8988T (cell line): ENCODE results near the gene SLC38A10.

ENCODE experiments used
- DNase-seq: peaks from one replicate; pipeline ENCODE4 v3.0.0; 2011

Gene SLC38A10

DNA sequence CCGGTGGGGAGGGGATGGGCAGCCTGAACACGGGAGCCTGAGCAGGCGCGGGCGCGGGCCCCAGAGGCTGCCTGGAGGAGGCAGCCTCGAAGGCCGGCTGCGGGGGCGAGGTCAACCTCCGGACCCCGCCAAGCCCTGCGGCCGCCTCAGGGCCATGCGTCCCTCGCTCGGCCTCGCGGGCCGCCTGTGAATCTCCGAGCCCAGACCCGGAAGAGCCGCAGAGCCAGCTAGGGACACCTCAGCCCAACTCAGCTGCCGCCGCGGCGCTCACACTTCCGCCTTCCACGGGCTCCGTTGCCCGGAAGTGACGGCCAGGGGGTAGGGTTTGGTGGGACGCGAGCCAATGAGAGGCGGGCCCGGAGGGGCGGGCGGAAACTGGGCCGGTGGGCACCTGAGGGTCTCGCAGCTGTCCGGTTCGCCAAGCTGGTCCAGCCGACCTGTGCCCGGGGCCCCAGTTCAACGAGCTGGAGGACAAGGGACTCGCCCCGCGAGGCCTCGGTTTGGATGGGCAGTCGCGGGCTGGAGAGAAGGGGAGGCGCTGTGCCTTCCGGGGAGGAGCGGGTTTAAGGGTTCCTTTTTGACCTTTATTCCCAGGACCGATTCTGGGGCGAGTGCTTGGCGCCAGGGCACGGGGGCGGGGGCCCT is at the start of gene SLC38A10:
Gene SLC38A10 (minus strand): TSS at position 277 of the 645 bp plus-strand sequence. CDS start 386 bp downstream, outside the sequence.
- peak; percentile 93 for DNase-seq

DNA sequence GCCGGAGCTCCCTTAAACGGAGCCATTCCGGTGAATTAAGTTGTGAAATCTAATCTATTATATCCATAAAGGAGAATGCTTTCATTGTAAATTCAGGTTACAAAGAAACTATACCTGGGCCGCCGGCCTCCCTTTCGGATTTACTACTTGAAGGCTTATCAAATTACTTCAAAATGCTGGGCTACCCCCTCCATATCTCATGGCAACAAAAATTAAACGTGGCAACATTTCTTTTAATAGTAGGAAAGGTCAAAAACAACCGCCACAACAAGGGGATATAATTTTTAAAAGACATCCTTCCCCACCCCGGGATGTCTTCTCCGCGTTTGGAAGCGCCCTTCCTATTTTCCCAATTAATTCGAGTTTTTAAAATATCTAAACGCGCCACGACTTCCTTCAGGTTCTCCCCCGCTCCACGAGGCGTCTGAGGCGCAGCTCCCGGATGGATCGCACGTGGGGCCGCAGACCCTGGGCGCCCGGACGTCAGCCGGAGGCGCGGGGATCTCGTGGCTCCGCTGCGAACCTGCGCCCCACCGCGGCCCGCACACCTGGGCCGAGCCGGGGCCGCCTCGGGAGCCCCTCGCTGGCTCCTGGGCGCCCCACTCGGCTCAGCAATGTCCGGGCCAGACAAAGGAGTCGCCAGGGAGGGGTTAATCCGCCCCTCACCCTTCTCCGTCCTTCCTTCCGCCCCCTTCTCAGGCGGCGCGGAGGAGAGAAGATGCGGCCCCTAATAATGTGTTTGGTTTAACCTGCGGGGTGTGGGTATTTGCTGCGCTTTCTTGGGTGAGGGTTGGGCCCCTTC is 47.4 kb upstream of the SLC38A10 start:
- DNase-seq = no peak

DNA sequence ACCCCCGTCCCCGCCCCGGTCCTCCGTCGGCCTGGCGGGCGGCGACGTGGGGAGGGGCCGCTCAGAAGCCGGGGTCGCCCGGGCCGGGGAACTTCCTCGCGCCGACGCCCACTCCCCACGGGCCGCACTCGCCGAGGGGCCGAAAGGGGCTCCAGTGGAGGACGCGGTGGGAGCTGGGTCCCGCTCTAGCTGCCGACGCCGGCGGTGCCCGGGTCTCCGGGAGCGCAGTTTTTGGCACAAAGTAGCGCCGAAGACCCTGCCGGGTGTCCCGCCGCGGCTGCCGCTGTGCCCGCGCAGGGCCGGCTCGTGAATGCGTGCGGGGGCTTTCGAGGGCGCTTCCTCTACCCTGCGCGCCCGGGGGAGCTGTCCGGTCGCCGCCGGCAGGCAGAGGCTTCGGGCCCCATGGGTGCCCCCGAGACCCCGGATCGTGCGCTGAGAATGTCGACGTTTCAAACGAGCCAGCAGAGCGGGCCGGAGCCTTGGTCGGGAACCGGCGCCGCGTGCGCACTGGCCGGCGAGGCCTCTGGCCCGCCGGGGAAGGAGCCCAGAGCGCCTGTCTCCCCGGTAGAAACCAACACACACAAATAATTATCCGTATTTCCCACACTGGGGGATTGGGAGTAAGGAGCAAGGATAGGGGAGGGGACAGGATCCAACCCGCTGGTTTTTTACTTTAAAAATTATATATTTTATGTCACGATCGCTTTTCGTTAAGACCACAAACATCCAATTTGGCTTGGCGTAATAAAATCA is 46.6 kb upstream of the SLC38A10 start:
- DNase-seq = no peak

DNA sequence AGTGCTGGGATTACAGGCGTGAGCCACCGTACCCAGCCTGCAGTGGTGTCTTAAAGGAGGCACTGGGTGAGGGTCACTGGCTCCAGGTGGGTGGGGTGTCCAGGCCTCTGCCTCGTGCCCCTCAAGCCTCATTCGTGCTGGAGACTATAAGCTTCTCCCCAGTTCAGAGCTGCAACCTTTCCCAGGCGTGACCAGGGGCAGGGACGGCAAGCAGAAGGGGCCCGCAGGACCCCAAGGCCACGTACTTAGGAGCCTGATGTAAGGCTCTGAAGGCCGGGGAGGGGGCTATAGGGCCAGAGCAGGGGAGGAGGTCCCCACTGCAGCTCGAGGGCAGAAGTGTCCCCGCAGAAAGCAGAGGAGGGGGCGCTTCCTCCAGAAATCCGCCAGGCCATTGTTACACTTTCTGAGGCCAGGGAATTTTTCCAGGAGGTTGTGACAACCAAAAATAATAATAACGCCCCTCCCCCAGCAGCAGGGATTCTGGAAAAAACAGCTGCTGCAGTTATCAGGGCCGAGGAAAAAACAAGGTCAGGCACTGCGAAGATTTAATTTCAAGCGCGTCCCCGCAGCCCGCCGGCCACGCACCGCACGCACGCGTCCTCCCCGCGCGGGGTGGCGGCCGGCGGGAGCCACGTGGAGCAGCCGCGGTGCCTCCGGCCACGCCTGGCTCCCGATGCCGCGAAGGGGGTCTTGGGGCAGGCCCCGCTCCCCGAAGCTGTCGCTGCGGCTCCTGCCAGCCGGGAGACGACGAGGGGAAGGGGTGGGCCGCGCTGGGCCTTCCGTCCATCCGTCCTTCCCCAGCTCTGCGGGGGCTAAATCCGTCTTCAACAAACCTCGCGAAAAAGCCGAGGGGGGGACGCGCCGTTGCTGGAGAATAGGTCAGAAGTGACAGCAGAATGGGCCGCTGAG is 45.8 kb upstream of the SLC38A10 start:
- peak; percentile 43 for DNase-seq

DNA sequence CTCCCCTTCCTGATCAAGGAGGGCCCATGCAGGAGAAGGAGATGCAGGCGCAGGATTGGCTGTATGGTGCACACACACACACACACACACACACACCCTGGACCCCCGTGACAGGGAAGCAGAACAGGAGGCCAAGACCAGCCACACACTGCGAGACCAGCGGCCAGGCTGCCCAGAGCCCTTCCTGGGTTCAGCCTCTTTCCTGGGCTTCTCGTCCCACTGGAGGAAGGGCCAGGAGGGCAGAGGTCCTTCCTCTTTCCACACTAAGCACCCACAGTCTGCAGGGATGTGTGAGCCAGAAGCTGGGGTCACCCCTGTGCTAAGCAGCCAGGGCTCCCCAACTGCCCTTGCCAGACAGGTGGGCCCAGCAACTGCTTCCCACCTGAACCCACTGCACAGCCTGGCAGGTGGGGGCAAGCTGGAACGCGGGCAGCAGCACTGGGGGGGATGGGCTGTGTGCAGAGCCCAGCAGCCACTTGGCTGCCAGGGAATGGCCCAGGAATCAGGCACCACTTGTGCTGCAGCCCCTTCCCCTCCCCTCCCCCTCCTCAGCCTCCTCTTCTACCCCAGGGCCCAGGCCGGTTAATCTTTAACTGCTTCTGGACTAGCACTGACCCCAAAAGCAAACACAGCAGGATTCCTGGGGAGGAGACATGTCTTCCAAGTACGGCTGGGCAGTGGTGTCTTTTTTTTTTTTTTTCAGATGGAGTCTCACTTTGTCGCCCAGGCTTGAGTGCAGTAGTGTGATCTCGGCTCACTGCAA is 44.6 kb upstream of the SLC38A10 start:
- no peak for DNase-seq

DNA sequence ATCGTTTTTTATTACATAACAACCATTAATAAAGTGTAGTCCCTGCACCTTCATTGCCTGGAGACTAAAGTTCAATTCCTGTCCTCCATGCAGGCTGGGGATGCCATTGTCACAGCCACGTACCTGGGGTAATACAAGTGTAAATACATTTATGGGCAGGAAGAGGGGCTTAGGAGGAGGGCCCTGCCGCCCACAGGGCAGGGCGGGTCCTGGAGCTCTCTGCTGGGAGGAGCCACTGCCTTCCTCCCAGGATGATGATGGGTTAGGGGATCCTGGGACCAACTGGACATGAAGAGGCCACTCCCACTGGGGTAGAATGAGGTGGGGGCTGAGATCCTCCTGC is 44.1 kb upstream of the SLC38A10 start:
- DNase-seq = no peak

DNA sequence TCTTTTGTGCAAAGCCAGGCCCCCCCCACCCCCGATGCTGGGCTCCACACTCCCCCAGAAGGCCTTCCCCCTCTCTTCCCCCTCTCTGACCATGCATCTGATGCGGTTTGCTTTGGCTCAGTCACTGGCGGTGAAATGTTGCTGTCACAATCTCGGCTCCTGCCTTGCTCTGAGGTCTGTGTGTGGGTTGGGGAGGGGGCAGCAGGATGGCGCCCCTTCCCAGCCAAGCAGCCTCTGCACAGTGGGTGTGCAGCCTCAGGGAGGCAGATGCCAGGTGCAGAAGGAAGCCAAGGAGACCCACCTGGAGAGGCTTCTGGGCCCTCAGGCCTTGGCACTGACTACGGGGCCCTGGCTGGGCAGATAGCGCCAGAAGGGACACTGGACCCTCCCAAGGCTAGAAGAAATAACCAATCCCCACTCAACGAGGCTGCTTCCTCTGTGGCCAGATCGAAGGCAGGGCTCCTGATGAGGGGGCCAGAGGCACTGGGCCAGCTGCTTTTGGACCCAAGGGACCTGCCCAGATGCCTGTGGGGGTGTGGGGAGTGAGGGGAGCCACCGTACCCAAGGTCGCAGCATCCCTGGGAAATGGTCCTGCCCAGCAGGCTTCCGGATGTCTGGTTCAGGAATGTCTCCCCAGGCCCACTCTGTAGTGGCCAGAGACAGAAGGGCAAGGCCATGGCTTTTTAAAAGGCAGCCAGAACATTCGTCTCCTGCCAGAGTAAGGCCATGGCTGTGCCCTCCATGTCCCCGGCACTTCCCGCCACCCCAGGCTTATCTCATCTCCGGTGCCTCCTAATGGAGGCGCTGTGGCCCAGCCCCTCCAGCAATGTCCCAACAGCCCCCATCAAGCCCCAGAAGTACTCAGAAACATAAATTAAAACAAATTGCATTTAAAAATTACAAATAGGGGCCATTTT is 43.4 kb upstream of the SLC38A10 start:
- DNase-seq = no peak

DNA sequence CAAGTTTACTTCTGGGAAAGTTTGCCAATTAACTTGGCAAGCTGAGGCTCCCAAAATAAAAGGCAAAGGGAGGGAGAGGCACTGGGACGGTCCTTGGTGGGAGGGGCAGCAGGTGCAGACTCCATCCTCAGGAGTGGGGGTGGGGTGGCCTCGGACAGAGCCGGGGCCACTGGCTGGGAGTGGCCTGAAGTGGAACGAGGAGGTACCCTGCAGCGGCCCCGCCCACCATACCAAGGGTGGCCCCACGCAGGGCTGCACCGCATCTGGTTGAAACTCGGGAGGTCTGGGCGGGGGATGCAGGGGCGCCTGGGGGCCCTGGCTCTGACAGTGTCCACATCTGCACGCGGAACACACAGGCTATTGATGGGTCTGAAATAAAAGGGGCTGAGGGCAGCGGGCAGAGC is 42.4 kb upstream of the SLC38A10 start:
- DNase-seq = no peak

DNA sequence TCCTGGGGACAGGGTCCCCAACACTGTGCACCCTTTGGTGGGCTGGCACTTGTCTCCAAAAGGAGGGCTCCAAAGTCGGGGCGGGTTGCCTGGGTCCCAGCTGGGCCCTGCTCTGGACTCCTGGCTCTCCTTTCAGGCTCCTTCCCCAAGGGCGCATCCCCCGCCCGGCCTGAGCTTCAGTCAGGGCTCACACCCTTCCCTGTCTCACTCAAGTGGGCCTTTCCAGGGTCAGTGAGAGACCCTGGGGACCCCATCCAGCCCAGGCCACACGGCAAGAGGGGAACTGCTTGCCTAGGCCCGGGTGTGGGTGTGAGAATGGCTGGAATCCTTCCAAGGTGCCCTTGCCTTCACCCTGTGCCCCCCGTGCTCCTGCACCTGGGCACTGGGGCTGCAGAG is 41.8 kb upstream of the SLC38A10 start:
- DNase-seq = no peak

DNA sequence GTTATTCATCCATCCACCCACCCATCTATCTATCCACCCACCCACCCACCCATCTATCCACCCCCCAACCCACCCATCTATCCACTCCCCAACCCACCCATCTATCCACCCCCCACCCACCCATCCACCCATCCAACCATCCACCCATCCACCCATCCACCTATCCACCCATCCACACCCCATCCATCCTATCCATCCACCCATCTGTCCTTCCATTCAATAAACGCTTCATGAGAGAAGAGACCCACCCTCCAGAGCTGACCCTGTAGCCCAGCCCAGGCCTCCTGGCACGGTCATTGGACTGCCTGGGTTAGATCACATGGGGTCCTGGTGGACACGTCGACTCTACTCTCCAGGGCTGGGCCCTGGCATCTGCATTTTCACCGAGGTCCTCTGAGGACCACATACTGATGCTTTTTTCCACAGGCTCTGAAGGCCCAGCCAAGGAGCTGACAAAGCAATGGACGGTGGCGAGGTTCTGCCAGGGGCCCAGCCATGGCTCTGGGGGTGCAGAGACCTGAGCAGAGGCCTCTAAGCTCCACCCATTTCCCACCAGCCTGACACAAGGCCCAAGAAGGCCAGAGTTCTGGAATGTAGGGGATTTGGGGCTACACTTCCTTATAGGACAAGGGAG is 41.3 kb upstream of the SLC38A10 start:
- no peak for DNase-seq

DNA sequence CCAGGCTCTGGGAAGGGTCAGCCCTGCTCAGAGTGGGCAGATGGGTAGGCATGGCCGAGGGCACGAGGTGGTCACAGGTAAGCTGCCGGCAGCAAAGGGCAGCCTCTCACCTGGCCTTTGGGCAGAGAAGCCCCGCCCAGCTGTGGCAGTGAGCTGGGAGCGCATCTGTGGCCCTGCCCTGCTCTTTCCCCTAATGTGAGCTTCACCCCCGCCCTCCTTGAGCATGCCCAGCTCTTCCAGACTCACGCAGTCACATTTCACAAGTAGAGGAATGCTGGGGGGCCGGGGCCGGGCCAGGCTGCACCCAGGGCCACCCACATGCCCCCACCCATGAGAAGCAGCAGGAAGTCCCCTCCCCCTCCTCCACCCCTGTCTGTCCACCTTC is 40.7 kb upstream of the SLC38A10 start:
- DNase-seq = no peak

DNA sequence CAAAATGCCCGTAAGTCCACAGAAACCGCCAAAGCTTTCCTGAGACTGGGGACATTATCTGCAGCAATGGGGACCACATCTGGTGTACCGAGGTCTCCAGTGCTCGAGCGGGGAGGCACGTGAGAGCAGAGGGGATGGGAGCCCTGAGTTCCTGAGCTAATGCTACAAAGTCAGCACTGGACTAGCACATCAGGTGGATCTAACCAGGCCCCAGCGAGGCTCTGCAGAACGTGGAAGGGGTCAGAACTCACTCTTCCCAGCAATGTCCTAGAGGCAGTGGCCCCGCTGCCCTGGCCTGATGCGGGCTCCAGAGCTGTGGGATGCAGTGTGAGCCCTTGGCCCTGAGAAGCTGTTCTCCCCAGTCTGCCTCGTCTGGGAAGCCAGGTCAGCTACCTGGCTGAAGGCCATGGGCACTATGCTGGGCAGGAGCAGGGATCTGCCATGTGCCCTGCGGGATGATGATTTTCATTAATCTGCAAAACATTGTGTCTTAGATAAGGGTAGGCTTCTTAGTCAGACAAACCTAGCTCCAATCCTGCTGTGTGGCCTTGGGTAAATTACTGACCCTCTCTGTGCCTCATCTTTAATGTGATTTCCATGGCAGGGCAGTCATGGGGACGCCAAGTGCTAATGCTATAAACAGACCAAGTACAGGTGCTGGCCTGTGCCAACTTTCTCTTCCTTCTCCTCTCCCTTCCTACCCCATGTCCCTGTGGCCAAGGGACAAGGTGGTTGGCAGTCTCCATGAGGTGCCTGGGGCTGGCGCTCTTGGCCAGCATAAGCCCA is 40.1 kb upstream of the SLC38A10 start:
- no peak for DNase-seq

DNA sequence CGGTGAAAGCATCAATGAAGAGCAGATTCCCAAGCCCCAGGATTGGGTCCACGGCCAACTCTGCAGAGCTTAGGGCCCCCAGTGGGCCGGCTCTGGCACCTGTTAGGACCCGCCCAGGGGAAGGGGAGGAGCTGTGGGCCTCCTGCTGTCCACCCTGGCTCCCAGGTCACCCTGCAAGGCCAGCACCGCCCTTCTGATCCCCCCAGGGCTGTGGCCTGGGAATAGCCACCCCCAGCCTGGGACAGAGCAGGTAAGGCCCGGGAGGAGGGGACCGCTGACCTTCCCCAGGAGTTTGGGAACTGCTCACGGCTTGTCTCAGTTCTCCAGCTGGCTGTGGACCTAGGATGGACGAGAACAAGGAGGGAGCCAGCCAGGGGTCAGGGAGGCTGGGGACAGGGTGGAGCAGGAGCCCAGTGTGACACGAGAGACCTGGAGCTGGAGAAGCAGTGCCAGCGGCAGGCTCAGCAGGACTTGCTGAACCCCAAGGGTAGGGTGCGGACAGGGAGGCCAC is 39.3 kb upstream of the SLC38A10 start:
- DNase-seq = no peak

DNA sequence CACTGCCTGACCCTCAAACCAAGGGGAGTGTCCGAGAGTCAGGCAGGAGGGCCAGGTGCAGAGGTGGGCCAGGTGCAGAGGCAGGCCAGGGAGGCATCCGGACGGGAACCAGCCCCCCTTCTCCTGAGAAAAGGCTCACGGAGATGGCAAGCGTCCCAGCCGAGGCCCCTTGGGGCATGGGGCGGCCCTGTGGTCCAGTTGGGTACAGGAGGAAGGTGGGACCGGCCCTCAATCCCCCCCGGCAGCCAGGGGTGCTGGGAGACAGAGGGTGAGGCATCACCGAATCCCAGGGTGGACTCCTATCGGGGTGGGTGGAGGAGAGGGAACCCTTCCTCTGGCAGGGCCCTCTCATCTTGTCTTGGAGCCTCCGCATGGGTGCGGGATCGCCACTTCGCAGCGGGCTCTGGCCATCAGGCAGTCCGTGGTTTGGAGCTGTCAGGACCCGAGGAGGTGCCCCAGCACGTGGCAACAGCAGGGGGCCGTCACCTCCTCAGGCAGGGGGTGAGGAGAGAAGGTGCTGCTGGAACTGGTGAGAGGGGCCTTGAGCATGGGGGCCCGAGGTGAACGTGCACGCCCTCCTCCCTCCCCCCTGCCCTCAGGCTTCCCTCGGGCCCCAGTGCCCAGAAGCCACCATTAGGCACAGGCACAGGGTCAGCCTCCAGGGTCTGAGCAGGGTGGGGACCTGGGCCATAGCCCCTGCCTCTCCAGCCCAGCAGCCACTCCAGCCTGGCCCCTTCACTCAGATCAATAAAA is 38.7 kb upstream of the SLC38A10 start:
- DNase-seq = no peak

DNA sequence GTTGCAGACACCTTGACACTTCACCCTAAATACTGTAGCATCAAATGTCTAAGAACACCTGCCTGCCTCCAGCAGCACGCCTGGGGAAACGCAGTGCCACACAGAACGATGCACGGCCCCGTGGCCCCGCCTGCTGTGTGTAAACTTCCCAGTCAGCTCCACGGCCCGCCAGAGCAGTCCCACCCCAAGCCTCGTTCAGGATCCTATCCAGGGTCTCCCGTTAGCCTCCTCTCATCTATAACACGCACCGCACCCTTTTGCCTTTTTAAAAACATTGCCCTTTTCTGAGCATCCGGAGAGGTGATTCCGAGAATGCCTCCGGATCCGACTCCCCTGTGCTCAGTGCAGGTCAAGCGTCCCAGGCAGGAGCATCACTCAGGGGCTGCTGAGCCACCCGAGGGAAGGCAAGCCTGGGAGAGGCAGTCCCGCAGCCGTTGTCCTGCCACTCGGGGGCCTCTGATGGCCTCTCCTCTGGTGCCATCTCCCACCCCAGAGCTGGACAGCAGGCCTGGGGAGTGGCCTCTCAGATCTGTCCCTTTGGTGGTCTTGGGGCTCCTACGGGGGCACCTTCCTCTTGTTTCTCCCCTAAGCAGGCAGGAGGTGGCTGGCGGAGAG is 37.9 kb upstream of the SLC38A10 start:
- DNase-seq = no peak

DNA sequence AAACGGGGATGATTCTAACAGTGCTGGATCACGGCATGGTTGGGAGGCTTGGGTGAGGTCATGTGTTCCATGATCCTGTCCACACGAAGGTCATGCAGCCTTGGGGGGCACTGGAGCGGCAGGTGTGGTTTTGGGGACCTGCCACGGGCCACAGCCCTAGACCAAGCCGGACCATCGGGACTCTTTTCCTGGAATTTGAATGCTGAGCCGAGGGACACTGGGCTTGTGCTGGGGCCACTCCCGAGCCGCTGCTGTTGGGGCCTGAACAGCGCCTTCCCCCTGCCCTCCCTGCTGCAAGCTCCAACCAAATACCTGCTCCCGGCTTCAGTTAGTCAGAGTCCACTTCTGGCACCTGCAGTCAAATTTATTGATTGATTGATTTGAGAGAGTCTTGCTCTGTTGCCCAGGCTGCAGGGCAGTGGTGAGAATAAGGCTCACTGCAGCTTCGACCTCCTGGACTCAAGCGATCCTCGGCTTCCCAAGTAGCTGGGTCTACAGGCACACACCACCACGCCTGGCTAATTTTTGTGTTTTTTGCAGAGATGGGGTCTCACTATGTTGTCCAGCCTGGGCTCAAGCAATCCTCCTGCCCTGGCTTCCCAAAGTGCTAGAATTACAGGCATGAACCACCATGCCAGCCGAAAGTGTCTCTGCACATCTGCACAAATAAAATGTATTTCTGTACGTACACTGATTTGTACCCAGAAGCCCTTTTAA is 37.2 kb upstream of the SLC38A10 start:
- no peak for DNase-seq

DNA sequence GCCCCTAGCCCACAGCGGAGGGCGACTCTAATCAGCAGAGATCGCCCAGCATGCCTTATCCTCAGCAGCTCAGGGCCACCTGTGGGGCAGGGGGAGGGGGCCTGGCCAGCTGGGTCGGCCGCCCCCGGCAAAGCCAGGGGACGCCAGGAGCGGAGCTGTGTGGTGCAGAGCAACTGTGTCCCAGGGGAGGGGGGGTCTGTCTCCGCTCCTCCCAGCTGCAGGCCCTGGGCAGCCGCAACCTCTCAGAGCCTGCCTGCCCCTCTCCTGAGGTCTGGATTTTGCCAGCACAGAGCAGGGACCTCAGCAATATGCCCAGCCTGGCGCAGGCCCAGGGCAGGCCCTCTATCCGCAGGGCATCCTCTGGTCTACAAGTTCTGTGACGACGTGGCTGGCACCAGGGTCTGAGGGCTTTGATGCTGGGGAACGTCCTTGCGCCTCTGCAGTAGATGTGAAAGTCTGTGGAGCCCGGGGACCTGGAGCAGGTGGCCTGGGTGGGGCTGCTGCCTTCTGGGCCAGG is 36.5 kb upstream of the SLC38A10 start:
- no peak for DNase-seq
